H1 (cell line): ENCODE results near the gene PHF3.

Experiments
- CEBPB ChIP-seq: IDR thresholded peaks from 2 replicates; pipeline ENCODE4 v1.6.1; 2012; ENCODE audit warnings: low read depth, low read length
- EP300 ChIP-seq, 2 experiments: IDR thresholded peaks; 1 replicate in 1 of 2; 2 replicates in 1 of 2; pipeline ENCODE4 v1.6.1; 2011 to 2012; ENCODE audit warnings: low read depth in 2 of 2, low read length in 2 of 2, mild to moderate bottlenecking in 2 of 2, borderline replicate concordance in 1 of 2, inconsistent platforms in 1 of 2, moderate library complexity in 1 of 2
- GABPA ChIP-seq: IDR thresholded peaks from 2 replicates; pipeline ENCODE4 v1.6.1; 2011; ENCODE audit warnings: mild to moderate bottlenecking, low read length, moderate library complexity, borderline replicate concordance; ENCODE audit not compliant: insufficient read depth
- JUN ChIP-seq: IDR thresholded peaks from 2 replicates; pipeline ENCODE4 v1.6.1; 2011; ENCODE audit warnings: low read depth, mild to moderate bottlenecking, improper control_type of control experiment, low read length
- POLR2A ChIP-seq, 2 experiments: IDR thresholded peaks; 1 replicate in 1 of 2; 2 replicates in 1 of 2; pipeline ENCODE4 v1.6.1; 2011; ENCODE audit warnings: low read depth in 2 of 2, low read length in 2 of 2, mild to moderate bottlenecking in 2 of 2; ENCODE audit errors: control extremely low read depth in 1 of 2
- POLR2AphosphoS5 ChIP-seq: IDR thresholded peaks from 2 replicates; pipeline ENCODE4 v1.6.1; 2011; ENCODE audit warnings: low read depth, low read length
- SP1 ChIP-seq: IDR thresholded peaks from 2 replicates; pipeline ENCODE4 v1.6.1; 2011; ENCODE audit warnings: low read depth, low read length
- TEAD4 ChIP-seq: IDR thresholded peaks from 2 replicates; pipeline ENCODE4 v1.6.1; 2012; ENCODE audit warnings: low read depth, low read length, inconsistent platforms, mixed read lengths
- YY1 ChIP-seq: IDR thresholded peaks from 2 replicates; pipeline ENCODE4 v1.6.1; 2011; ENCODE audit warnings: low read depth, mild to moderate bottlenecking, low read length
- TF ChIP-seq, protein P1 (sequence below), 3 experiments: IDR thresholded peaks; 1 replicate in 2 of 3; 2 replicates in 1 of 3; pipeline versions ENCODE4 v1.5.1 to v1.6.1; 2011; ENCODE audit warnings: low read length in 3 of 3, mild to moderate bottlenecking in 3 of 3, inconsistent platforms in 2 of 3, low read depth in 1 of 3, moderate library complexity in 1 of 3; ENCODE audit not compliant: insufficient read depth in 1 of 3; ENCODE audit errors: control extremely low read depth in 1 of 3
- TF ChIP-seq, protein P2 (sequence below): IDR thresholded peaks from 2 replicates; pipeline ENCODE4 v1.6.1; 2012; ENCODE audit warnings: inconsistent platforms
- TF ChIP-seq, protein P3 (sequence below): fragments of 300-600 bp; sonication (generic); IDR thresholded peaks from 2 replicates; pipeline ENCODE4 v1.7.1; 2012; ENCODE audit warnings: low read length, moderate library complexity, mild to moderate bottlenecking, inconsistent platforms; ENCODE audit not compliant: insufficient replicate concordance

DNA sequence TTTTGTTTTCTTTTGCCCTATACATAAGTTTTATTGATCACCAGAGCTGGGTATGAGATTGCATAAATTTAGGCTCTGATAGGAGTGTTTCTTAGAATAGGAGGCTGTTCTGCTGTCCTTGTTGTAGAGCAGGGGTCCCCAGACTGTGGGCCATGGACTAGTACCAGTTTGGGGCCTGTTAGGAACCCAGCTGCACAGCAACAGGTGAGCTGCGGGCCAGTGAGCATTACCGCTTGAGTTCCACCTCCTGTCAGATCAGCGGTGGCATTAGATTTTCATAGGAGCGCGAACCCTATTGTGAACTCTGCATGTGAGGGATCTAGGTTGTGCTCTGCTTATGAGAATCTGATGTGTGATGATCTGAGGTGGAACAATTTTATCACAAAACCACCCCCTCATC, 26.2 kb downstream of the PHF3 start:
- TF ChIP-seq YY1 (no peak), CEBPB (no peak), SP1 (no peak), EP300 (IDR thresholded peaks at IDR 0.05; ENCODE audit: borderline replicate concordance in 1 of 2, low read depth in 2 of 2, low read length in 2 of 2) (no peak), GABPA (no peak), POLR2A (IDR thresholded peaks at IDR 0.05; ENCODE audit: control extremely low read depth in 1 of 2, low read depth in 2 of 2, low read length in 2 of 2) (no peak), JUN (no peak), POLR2AphosphoS5 (no peak), TEAD4 (no peak)
- TF ChIP-seq, protein P1, sequence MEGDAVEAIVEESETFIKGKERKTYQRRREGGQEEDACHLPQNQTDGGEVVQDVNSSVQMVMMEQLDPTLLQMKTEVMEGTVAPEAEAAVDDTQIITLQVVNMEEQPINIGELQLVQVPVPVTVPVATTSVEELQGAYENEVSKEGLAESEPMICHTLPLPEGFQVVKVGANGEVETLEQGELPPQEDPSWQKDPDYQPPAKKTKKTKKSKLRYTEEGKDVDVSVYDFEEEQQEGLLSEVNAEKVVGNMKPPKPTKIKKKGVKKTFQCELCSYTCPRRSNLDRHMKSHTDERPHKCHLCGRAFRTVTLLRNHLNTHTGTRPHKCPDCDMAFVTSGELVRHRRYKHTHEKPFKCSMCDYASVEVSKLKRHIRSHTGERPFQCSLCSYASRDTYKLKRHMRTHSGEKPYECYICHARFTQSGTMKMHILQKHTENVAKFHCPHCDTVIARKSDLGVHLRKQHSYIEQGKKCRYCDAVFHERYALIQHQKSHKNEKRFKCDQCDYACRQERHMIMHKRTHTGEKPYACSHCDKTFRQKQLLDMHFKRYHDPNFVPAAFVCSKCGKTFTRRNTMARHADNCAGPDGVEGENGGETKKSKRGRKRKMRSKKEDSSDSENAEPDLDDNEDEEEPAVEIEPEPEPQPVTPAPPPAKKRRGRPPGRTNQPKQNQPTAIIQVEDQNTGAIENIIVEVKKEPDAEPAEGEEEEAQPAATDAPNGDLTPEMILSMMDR (IDR thresholded peaks at IDR 0.05; ENCODE audit: control extremely low read depth in 1 of 3, insufficient read depth in 1 of 3, low read depth in 1 of 3, low read length in 3 of 3): no peak
- TF ChIP-seq, protein P2, sequence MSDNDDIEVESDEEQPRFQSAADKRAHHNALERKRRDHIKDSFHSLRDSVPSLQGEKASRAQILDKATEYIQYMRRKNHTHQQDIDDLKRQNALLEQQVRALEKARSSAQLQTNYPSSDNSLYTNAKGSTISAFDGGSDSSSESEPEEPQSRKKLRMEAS: no peak
- TF ChIP-seq, protein P3, sequence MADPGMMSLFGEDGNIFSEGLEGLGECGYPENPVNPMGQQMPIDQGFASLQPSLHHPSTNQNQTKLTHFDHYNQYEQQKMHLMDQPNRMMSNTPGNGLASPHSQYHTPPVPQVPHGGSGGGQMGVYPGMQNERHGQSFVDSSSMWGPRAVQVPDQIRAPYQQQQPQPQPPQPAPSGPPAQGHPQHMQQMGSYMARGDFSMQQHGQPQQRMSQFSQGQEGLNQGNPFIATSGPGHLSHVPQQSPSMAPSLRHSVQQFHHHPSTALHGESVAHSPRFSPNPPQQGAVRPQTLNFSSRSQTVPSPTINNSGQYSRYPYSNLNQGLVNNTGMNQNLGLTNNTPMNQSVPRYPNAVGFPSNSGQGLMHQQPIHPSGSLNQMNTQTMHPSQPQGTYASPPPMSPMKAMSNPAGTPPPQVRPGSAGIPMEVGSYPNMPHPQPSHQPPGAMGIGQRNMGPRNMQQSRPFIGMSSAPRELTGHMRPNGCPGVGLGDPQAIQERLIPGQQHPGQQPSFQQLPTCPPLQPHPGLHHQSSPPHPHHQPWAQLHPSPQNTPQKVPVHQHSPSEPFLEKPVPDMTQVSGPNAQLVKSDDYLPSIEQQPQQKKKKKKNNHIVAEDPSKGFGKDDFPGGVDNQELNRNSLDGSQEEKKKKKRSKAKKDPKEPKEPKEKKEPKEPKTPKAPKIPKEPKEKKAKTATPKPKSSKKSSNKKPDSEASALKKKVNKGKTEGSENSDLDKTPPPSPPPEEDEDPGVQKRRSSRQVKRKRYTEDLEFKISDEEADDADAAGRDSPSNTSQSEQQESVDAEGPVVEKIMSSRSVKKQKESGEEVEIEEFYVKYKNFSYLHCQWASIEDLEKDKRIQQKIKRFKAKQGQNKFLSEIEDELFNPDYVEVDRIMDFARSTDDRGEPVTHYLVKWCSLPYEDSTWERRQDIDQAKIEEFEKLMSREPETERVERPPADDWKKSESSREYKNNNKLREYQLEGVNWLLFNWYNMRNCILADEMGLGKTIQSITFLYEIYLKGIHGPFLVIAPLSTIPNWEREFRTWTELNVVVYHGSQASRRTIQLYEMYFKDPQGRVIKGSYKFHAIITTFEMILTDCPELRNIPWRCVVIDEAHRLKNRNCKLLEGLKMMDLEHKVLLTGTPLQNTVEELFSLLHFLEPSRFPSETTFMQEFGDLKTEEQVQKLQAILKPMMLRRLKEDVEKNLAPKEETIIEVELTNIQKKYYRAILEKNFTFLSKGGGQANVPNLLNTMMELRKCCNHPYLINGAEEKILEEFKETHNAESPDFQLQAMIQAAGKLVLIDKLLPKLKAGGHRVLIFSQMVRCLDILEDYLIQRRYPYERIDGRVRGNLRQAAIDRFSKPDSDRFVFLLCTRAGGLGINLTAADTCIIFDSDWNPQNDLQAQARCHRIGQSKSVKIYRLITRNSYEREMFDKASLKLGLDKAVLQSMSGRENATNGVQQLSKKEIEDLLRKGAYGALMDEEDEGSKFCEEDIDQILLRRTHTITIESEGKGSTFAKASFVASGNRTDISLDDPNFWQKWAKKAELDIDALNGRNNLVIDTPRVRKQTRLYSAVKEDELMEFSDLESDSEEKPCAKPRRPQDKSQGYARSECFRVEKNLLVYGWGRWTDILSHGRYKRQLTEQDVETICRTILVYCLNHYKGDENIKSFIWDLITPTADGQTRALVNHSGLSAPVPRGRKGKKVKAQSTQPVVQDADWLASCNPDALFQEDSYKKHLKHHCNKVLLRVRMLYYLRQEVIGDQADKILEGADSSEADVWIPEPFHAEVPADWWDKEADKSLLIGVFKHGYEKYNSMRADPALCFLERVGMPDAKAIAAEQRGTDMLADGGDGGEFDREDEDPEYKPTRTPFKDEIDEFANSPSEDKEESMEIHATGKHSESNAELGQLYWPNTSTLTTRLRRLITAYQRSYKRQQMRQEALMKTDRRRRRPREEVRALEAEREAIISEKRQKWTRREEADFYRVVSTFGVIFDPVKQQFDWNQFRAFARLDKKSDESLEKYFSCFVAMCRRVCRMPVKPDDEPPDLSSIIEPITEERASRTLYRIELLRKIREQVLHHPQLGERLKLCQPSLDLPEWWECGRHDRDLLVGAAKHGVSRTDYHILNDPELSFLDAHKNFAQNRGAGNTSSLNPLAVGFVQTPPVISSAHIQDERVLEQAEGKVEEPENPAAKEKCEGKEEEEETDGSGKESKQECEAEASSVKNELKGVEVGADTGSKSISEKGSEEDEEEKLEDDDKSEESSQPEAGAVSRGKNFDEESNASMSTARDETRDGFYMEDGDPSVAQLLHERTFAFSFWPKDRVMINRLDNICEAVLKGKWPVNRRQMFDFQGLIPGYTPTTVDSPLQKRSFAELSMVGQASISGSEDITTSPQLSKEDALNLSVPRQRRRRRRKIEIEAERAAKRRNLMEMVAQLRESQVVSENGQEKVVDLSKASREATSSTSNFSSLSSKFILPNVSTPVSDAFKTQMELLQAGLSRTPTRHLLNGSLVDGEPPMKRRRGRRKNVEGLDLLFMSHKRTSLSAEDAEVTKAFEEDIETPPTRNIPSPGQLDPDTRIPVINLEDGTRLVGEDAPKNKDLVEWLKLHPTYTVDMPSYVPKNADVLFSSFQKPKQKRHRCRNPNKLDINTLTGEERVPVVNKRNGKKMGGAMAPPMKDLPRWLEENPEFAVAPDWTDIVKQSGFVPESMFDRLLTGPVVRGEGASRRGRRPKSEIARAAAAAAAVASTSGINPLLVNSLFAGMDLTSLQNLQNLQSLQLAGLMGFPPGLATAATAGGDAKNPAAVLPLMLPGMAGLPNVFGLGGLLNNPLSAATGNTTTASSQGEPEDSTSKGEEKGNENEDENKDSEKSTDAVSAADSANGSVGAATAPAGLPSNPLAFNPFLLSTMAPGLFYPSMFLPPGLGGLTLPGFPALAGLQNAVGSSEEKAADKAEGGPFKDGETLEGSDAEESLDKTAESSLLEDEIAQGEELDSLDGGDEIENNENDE: no peak
